ENCODE measurements around the gene PRKN.

The PRKN gene

DNA sequence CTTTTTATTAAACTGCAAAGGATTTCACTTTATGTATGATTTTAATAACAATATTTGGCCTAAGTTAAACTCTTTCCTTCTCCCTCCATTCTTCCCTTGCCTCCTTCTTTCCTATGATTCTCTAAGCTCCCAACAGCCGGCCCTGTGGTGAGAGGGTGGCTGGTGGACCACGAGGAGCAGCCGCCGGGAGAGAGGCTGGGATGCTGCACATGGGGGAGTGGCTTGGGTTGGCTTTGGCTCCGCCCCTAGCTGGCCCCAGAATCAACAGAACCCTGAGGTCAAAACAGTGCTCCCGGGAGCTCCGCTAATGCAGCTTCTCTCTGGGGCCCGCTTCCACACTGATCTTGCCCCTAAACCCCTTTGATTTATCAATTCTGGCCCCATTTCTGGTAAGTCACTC is 1063.9 kb downstream of the PRKN start:
- Histone ChIP-seq H3K9me3 (ENCODE audit: control insufficient read depth in 1 of 2, low read length in 2 of 2) (no peaks in the 10 kb centered on the region), H3K4me1 (ENCODE audit: control insufficient read depth in 1 of 2, insufficient read depth in 2 of 2, low read length in 2 of 2) (no peaks in the 10 kb centered on the region), H3K36me3 (ENCODE audit: control insufficient read depth in 1 of 2, insufficient read depth in 2 of 2, low read length in 2 of 2) (no peaks in the 10 kb centered on the region), H3K27me3 (ENCODE audit: low read depth, low read length) (no peaks in the 10 kb centered on the region), H3K27ac (ENCODE audit: low read length) (no peak overlapping the region), H3K4me3 (ENCODE audit: low read depth in 1 of 2, low read length in 2 of 2) (no peak overlapping the region)

DNA sequence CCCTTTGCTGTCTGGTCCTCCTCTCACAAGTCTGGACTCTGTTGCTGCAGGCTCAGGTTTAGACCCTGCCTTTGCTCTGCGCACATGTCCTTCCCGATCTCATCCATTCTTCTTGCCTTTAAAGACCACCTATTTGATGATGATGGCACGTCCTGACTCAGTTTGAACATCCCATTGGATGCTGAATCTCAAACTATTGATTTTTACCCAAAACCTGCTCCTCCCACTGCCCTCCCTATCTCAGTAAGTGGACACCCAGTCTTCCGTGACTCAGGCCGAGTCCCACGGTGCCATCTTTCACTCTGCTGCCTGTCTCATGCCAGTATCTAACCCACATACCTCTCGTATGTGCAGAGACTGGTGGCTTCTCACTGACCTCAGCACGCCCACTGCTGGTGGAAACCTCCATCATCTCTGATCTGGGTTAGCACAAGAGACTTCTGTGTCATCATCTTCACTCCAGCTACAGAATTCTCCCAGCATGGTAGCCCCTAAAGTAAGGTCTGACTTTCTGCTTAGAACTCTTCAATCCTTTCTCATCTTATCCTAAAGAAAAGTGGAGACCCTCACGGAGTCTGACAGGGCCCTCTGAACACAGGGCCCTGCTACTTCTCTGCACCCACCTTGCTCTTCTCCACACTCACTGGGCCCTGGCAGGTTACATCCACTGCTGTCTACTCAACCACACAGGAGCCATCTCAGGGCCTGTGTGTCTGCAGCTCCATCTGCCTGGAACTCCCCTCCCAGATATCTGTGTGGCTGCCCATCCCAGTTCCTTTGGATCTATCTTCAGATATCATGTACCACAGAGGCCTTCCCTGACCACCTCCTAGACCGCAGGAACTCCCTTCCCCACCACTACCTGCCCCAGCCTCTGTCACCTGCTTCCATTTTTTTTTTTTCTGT is 1066.6 kb downstream of the PRKN start:
- Histone ChIP-seq H3K36me3 (ENCODE audit: control insufficient read depth in 1 of 2, insufficient read depth in 2 of 2, low read length in 2 of 2) (no peaks in the 10 kb centered on the region), H3K9me3 (ENCODE audit: control insufficient read depth in 1 of 2, low read length in 2 of 2) (no peaks in the 10 kb centered on the region), H3K27me3 (ENCODE audit: low read depth, low read length) (no peaks in the 10 kb centered on the region), H3K4me1 (ENCODE audit: control insufficient read depth in 1 of 2, insufficient read depth in 2 of 2, low read length in 2 of 2) (no peaks in the 10 kb centered on the region), H3K27ac (ENCODE audit: low read length) (no peak overlapping the region), H3K4me3 (ENCODE audit: low read depth in 1 of 2, low read length in 2 of 2) (no peak overlapping the region)

DNA sequence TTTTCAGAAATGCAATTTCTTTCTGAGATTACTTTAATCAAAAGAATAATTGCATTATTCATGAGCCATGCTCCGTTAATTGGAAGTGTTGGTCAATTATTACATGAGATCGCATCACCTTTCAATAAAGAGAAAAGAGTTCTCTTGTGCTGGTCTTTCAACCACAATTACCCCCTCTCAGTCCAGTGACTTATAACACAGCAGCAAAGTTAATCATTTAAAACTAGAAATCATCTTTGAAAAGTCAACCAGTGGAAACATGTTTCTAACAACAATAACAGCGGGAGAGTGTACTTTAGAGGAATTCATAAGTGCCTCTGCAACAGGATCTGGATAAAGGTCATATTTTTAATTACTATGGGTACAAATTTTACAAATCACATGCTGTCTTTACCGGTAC is 1069.4 kb downstream of the PRKN start:
- Histone ChIP-seq H3K27ac (ENCODE audit: low read length) (no peak overlapping the region), H3K27me3 (ENCODE audit: low read depth, low read length) (no peaks in the 10 kb centered on the region), H3K9me3 (ENCODE audit: control insufficient read depth in 1 of 2, low read length in 2 of 2) (no peaks in the 10 kb centered on the region), H3K4me3 (ENCODE audit: low read depth in 1 of 2, low read length in 2 of 2) (no peak overlapping the region), H3K4me1 (ENCODE audit: control insufficient read depth in 1 of 2, insufficient read depth in 2 of 2, low read length in 2 of 2) (no peaks in the 10 kb centered on the region), H3K36me3 (ENCODE audit: control insufficient read depth in 1 of 2, insufficient read depth in 2 of 2, low read length in 2 of 2) (no peaks in the 10 kb centered on the region)

DNA sequence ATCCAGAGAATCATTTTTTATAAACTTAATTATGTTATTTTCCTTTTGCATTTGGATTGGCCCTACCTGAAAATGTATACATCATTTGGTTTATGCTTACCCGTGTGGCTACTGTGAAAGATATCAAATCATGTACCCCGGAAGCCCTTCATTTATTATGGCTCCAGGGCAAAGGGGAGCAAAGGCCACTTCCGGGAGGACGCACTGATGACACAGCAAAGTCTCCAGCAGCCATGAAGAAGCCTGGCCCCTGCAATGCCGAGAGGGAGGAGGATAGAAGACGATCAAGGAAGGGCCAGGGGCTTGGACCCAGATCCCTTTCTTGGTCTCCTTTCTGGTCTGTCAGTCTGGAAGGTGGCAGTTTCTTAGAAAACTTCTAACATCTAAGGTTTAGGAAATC is 1073.4 kb downstream of the PRKN start:
- Histone ChIP-seq H3K27ac (ENCODE audit: low read length) (no peak overlapping the region), H3K4me1 (ENCODE audit: control insufficient read depth in 1 of 2, insufficient read depth in 2 of 2, low read length in 2 of 2) (no peaks in the 10 kb centered on the region), H3K36me3 (ENCODE audit: control insufficient read depth in 1 of 2, insufficient read depth in 2 of 2, low read length in 2 of 2) (no peaks in the 10 kb centered on the region), H3K27me3 (ENCODE audit: low read depth, low read length) (no peaks in the 10 kb centered on the region), H3K4me3 (ENCODE audit: low read depth in 1 of 2, low read length in 2 of 2) (no peak overlapping the region), H3K9me3 (ENCODE audit: control insufficient read depth in 1 of 2, low read length in 2 of 2) (peaks cover 0 to 10% of the 10 kb centered on the region in 2 donors)

DNA sequence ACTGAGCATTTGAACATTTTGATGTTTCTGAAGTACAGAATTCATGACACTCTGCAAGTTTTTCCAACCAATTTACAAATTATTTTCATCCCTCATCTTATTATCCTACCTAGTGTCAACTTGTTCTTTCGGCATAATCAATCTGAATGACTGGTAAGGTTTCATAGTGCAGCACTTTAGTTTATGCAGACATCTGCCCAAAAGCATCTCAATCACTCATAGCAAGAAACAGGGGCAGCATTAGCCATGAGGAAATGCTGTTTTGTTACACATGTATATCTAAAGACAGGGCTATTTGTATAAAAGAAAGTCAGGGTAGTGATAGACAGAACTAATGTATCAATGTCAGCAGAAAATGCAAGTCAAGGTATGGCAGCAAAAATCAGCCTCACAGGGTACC is 1075.6 kb downstream of the PRKN start:
- Histone ChIP-seq H3K27ac (ENCODE audit: low read length) (no peak overlapping the region), H3K4me3 (ENCODE audit: low read depth in 1 of 2, low read length in 2 of 2) (no peak overlapping the region), H3K27me3 (ENCODE audit: low read depth, low read length) (no peaks in the 10 kb centered on the region), H3K9me3 (ENCODE audit: control insufficient read depth in 1 of 2, low read length in 2 of 2) (peaks cover 0 to 10% of the 10 kb centered on the region in 2 donors), H3K36me3 (ENCODE audit: control insufficient read depth in 1 of 2, insufficient read depth in 2 of 2, low read length in 2 of 2) (no peaks in the 10 kb centered on the region), H3K4me1 (ENCODE audit: control insufficient read depth in 1 of 2, insufficient read depth in 2 of 2, low read length in 2 of 2) (no peaks in the 10 kb centered on the region)

DNA sequence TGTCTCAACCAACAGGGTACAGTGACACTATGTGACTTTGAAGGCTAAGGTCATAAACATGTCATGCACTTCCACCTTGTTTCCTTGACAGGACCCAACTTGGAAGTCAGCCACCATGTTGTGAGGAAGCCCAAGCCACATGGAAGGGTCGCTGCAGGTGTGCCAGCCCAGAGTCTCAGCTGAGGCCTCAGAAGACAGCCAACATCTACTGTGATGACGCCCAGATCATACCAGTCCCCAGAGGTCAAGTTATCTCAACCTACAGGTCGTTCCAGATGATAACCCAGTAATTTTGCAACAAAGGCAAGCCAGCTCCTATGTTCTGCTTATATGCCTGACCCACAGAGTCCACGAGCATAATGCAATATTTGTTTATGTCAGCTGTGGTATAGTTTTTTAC is 1077.7 kb downstream of the PRKN start:
- no peak overlapping the region for H3K27ac ChIP-seq (ENCODE audit: low read length)

DNA sequence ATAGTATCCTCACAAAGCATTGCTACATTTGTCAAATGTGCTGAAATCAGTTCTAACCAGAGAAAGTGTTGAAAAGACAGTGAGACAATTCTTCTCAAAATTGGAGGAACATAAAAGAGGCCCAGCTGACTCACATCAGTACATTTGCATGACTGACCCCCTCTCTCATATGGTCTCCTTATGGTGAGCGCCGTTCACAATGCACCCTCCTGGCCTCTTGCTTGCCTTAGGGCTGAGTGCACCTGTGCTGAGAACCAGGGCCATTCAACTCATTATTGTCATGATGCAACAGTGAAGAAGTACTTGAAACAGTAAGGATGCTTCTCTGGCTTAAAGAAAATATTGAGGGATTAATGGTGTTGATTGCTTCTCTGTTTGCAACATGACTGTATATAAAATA is 1078.5 kb downstream of the PRKN start:
- H3K27me3 ChIP-seq (ENCODE audit: low read depth, low read length) = no peaks in the 10 kb centered on the region
- peaks cover 0 to 10% of the 10 kb centered on the region in 2 donors for H3K9me3 ChIP-seq (ENCODE audit: control insufficient read depth in 1 of 2, low read length in 2 of 2)
- no peaks in the 10 kb centered on the region for H3K36me3 ChIP-seq (ENCODE audit: control insufficient read depth in 1 of 2, insufficient read depth in 2 of 2, low read length in 2 of 2)
- no peaks in the 10 kb centered on the region for H3K4me1 ChIP-seq (ENCODE audit: control insufficient read depth in 1 of 2, insufficient read depth in 2 of 2, low read length in 2 of 2)
- H3K4me3 ChIP-seq (ENCODE audit: low read depth in 1 of 2, low read length in 2 of 2) = no peak overlapping the region
- no peak overlapping the region for H3K27ac ChIP-seq (ENCODE audit: low read length)

More for the DNA sequence above, 1077.7 kb downstream of the PRKN start:
- H3K36me3 ChIP-seq (ENCODE audit: control insufficient read depth in 1 of 2, insufficient read depth in 2 of 2, low read length in 2 of 2) = no peaks in the 10 kb centered on the region
- peaks cover 0 to 10% of the 10 kb centered on the region in 2 donors for H3K9me3 ChIP-seq (ENCODE audit: control insufficient read depth in 1 of 2, low read length in 2 of 2)
- no peaks in the 10 kb centered on the region for H3K27me3 ChIP-seq (ENCODE audit: low read depth, low read length)
- no peak overlapping the region for H3K4me3 ChIP-seq (ENCODE audit: low read depth in 1 of 2, low read length in 2 of 2)
- H3K4me1 ChIP-seq (ENCODE audit: control insufficient read depth in 1 of 2, insufficient read depth in 2 of 2, low read length in 2 of 2) = no peaks in the 10 kb centered on the region

DNA sequence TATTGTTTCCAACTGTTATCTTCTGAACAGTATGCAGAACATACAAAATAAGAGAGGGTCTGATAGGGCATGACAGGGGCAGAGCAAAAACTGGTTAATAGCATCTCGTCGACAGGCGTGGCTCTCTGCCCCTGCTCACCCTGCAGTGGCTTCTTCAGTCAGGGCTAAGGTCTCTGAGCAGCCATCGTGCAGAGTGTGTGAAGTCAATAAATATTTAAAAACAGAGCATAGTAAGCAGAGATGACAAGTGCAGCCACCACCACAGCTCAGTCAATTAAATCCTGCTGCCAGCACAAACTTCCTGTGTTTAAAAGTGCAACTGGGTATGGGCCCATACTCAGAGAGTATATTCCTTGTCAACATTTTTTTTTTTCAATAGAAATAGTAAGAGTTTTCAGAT is 1080.3 kb downstream of the PRKN start:
- H3K4me3 ChIP-seq (ENCODE audit: low read depth in 1 of 2, low read length in 2 of 2) = no peak overlapping the region
- no peak overlapping the region for H3K27ac ChIP-seq (ENCODE audit: low read length)
- H3K4me1 ChIP-seq (ENCODE audit: control insufficient read depth in 1 of 2, insufficient read depth in 2 of 2, low read length in 2 of 2) = no peaks in the 10 kb centered on the region
- H3K27me3 ChIP-seq (ENCODE audit: low read depth, low read length) = no peaks in the 10 kb centered on the region
- H3K9me3 ChIP-seq (ENCODE audit: control insufficient read depth in 1 of 2, low read length in 2 of 2) = peaks cover 0 to 10% of the 10 kb centered on the region in 2 donors
- no peaks in the 10 kb centered on the region for H3K36me3 ChIP-seq (ENCODE audit: control insufficient read depth in 1 of 2, insufficient read depth in 2 of 2, low read length in 2 of 2)

DNA sequence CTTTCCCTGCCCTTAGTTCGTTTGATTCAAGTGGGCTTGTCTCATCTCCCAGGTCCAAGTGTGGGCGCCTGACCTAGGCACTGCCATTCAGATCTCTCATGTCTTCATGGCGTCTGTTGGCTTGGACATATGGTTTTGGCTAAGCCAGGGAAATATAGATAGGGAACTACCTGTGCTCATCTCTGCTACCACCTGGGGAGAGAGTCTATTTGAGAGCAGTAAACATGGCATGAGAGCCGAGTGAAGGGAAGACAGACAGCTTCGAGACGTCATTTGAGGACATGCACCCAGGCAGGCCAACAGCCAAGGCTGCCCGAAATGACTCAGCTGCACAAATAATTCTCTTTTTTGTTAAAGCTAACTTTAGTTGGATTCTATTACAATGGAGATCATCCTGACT is 1083.0 kb downstream of the PRKN start:
- no peak overlapping the region for H3K4me3 ChIP-seq (ENCODE audit: low read depth in 1 of 2, low read length in 2 of 2)
- peaks cover 0 to 1% of the 10 kb centered on the region in 2 donors for H3K9me3 ChIP-seq (ENCODE audit: control insufficient read depth in 1 of 2, low read length in 2 of 2)
- no peak overlapping the region for H3K27ac ChIP-seq (ENCODE audit: low read length)
- H3K27me3 ChIP-seq (ENCODE audit: low read depth, low read length) = no peaks in the 10 kb centered on the region
- H3K36me3 ChIP-seq (ENCODE audit: control insufficient read depth in 1 of 2, insufficient read depth in 2 of 2, low read length in 2 of 2) = no peaks in the 10 kb centered on the region
- H3K4me1 ChIP-seq (ENCODE audit: control insufficient read depth in 1 of 2, insufficient read depth in 2 of 2, low read length in 2 of 2) = no peaks in the 10 kb centered on the region

DNA sequence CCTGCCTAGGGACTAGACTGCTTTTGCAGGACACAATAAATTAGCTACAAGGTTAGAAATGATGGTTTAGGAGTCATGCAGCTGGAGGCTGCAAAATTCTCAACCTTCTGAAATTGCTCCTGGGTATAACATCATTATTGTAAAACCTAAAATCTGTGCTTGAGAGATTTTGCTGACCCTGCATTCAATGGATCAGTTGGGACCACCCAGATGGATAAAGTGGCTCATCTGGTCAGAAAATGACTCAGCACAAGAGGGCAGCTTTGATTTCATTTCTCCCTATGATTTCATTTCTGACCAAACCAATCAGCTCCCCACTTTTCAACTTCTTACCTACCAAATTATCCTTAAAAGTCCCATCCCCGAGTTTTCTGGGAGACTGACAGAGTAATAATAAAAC is 1086.4 kb downstream of the PRKN start:
- Histone ChIP-seq H3K4me1 (ENCODE audit: control insufficient read depth in 1 of 2, insufficient read depth in 2 of 2, low read length in 2 of 2) (no peaks in the 10 kb centered on the region), H3K36me3 (ENCODE audit: control insufficient read depth in 1 of 2, insufficient read depth in 2 of 2, low read length in 2 of 2) (no peaks in the 10 kb centered on the region), H3K27me3 (ENCODE audit: low read depth, low read length) (no peaks in the 10 kb centered on the region), H3K9me3 (ENCODE audit: control insufficient read depth in 1 of 2, low read length in 2 of 2) (peaks cover 0 to 4% of the 10 kb centered on the region in 2 donors), H3K4me3 (ENCODE audit: low read depth in 1 of 2, low read length in 2 of 2) (no peak overlapping the region), H3K27ac (ENCODE audit: low read length) (no peak overlapping the region)

DNA sequence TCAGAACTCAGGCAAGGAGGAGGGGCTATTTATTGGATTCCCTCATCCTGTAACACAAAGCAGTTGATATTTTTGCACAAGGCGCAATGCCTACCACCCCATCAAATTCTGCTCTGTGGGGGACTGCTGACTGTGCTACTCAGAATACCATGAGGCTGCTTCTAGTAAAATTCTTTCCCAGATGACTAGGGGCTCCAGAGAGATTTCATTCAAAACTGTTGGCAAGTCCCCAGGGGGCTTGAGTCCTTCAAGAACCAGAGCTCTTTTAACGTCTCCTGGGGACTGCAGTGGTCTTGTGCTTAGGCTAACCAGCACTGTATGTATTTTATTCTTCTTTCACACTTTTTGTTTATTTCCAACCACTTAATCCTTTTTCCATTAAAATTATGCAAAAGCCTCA is 1087.8 kb downstream of the PRKN start:
- Histone ChIP-seq H3K27me3 (ENCODE audit: low read depth, low read length) (no peaks in the 10 kb centered on the region), H3K36me3 (ENCODE audit: control insufficient read depth in 1 of 2, insufficient read depth in 2 of 2, low read length in 2 of 2) (no peaks in the 10 kb centered on the region), H3K9me3 (ENCODE audit: control insufficient read depth in 1 of 2, low read length in 2 of 2) (peaks cover 0 to 4% of the 10 kb centered on the region in 2 donors), H3K27ac (ENCODE audit: low read length) (no peak overlapping the region), H3K4me1 (ENCODE audit: control insufficient read depth in 1 of 2, insufficient read depth in 2 of 2, low read length in 2 of 2) (no peaks in the 10 kb centered on the region), H3K4me3 (ENCODE audit: low read depth in 1 of 2, low read length in 2 of 2) (no peak overlapping the region)

DNA sequence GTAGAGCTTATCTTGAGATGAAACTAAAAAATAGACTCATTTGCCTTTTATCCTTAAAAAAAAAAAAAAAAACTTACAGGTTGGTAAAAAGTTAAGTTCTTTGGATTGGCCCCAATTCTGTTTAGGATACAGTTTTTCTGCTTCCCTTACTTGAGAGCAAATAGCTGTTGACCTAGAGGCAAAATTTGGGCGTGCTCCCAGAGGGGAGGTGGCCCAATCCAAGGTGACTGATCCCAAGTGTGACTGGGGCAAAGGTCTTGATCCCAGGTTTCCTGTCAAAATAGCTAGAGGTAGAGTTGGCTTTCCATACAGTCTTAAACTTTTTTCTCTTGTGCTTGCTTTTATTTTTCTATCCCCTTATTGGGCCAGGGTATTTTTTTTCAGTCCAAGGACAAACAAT is 1089.9 kb downstream of the PRKN start:
- no peaks in the 10 kb centered on the region for H3K27me3 ChIP-seq (ENCODE audit: low read depth, low read length)
- peaks cover 0 to 4% of the 10 kb centered on the region in 2 donors for H3K9me3 ChIP-seq (ENCODE audit: control insufficient read depth in 1 of 2, low read length in 2 of 2)
- H3K36me3 ChIP-seq (ENCODE audit: control insufficient read depth in 1 of 2, insufficient read depth in 2 of 2, low read length in 2 of 2) = no peaks in the 10 kb centered on the region
- H3K4me1 ChIP-seq (ENCODE audit: control insufficient read depth in 1 of 2, insufficient read depth in 2 of 2, low read length in 2 of 2) = no peaks in the 10 kb centered on the region
- H3K4me3 ChIP-seq (ENCODE audit: low read depth in 1 of 2, low read length in 2 of 2) = no peak overlapping the region
- no peak overlapping the region for H3K27ac ChIP-seq (ENCODE audit: low read length)
